HepG2 (cell line): ENCODE data around the gene NISCH. TPM values are rescaled to one million over a fixed set of nuclear protein-coding genes. Genes with fewer than 3 reads are reported as not detected.

ENCODE experiments used
- ARID2 ChIP-seq: sonication (generic); formaldehyde crosslinking; IDR thresholded peaks from 2 replicates; pipeline ENCODE4 v1.8.1; 2022; ENCODE audit warnings: mild to moderate bottlenecking, missing genetic modification reagents, borderline replicate concordance
- CREM ChIP-seq, 2 experiments: sonication (generic) in 1 of 2; formaldehyde crosslinking in 1 of 2; IDR thresholded peaks; 2 replicates each; pipeline versions ENCODE4 v1.4.0 to v1.6.1; 2016 to 2020; ENCODE audit warnings: antibody characterized with exemption in 1 of 2, mild to moderate bottlenecking in 1 of 2, missing genetic modification reagents in 1 of 2
- HCFC1 ChIP-seq: fragments of 150-350 bp; IDR thresholded peaks from 2 replicates; pipeline ENCODE4 v1.6.1; 2014; ENCODE audit warnings: low read depth, low read length
- KMT2A ChIP-seq: sonication (generic); formaldehyde crosslinking; IDR thresholded peaks from 2 replicates; pipeline ENCODE4 v1.4.0; 2020; ENCODE audit warnings: missing genetic modification reagents
- MIER3 ChIP-seq: IDR thresholded peaks from 2 replicates; pipeline ENCODE4 v1.6.1; 2016; ENCODE audit warnings: missing compliant biosample characterization, borderline replicate concordance
- NPAS2 ChIP-seq: sonication (generic); formaldehyde crosslinking; IDR thresholded peaks from 2 replicates; pipeline ENCODE4 v1.8.0; 2022; ENCODE audit warnings: mild to moderate bottlenecking, missing genetic modification reagents, borderline replicate concordance
- NRL ChIP-seq: sonication (generic); formaldehyde crosslinking; IDR thresholded peaks from 2 replicates; pipeline ENCODE4 v1.5.0; 2020; ENCODE audit warnings: missing genetic modification reagents, mild to moderate bottlenecking, moderate library complexity, borderline replicate concordance
- PPARG ChIP-seq: conservative IDR thresholded peaks from 2 replicates; pipeline ENCODE4 v1.6.1; 2016; ENCODE audit warnings: missing biosample characterization, missing genetic modification reagents
- RARG ChIP-seq: sonication (generic); formaldehyde crosslinking; IDR thresholded peaks from 2 replicates; pipeline ENCODE4 v1.4.0; 2020; ENCODE audit warnings: low read depth, mild to moderate bottlenecking, missing genetic modification reagents
- SKI ChIP-seq: fragments of 450-650 bp; IDR thresholded peaks from one replicate; pipeline ENCODE4 v1.6.1; 2018; ENCODE audit warnings: mild to moderate bottlenecking; ENCODE audit not compliant: partially characterized antibody
- TARDBP ChIP-seq: sonication (generic); formaldehyde crosslinking; IDR thresholded peaks from 2 replicates; pipeline ENCODE4 v1.8.0; 2022; ENCODE audit warnings: mild to moderate bottlenecking, missing genetic modification reagents
- ZNF274 ChIP-seq: sonication (generic); formaldehyde crosslinking; IDR thresholded peaks from 2 replicates; pipeline ENCODE4 v1.5.1; 2020; ENCODE audit warnings: mild to moderate bottlenecking, missing genetic modification reagents
- ZNF446 ChIP-seq: sonication (generic); formaldehyde crosslinking; IDR thresholded peaks from 2 replicates; pipeline ENCODE4 v1.5.0; 2020; ENCODE audit warnings: mild to moderate bottlenecking, missing genetic modification reagents
- ZNF616 ChIP-seq: sonication (generic); formaldehyde crosslinking; IDR thresholded peaks from 2 replicates; pipeline ENCODE4 v1.5.0; 2020; ENCODE audit warnings: low read depth, mild to moderate bottlenecking, missing genetic modification reagents
- ZNF629 ChIP-seq: sonication (generic); formaldehyde crosslinking; conservative IDR thresholded peaks from 2 replicates; pipeline ENCODE4 v1.5.0; 2020; ENCODE audit warnings: missing genetic modification reagents
- polyA plus RNA-seq, 8 experiments: library from polyadenylated mRNA; depleted of rRNA in 3 of 8; stranded (reverse) in 7 of 8; unstranded in 1 of 8; fragments of >200 nt; fragmentation: Illumina TruSeq in 4 of 8; extraction: Trizol in 4 of 8; gene quantifications; 2 replicates each; pipeline versions ENCODE4 v1.2.1 to v1.2.3, GENCODE V29; 2011 to 2016; ENCODE audit warnings: low read depth in 4 of 8, missing spikeins in 1 of 8, mixed read lengths in 1 of 8; ENCODE audit not compliant: insufficient read depth in 1 of 8
- total RNA-seq, 5 experiments: library from RNA; depleted of rRNA; stranded (reverse); fragments of >200 nt; fragmentation: Illumina TruSeq; extraction: Trizol; gene quantifications; 2 replicates each; pipeline ENCODE4 v1.2.3, GENCODE V29; 2016; ENCODE audit warnings: low read depth in 1 of 5
- TF ChIP-seq, protein P1 (sequence below): sonication (generic); formaldehyde crosslinking; IDR thresholded peaks from 2 replicates; pipeline ENCODE4 v1.9.0; 2022; ENCODE audit warnings: missing genetic modification reagents, mild to moderate bottlenecking, borderline replicate concordance
- TF ChIP-seq, protein P2 (sequence below): sonication (generic); formaldehyde crosslinking; conservative IDR thresholded peaks from 2 replicates; pipeline ENCODE4 v1.5.0; 2020; ENCODE audit warnings: missing genetic modification reagents
- TF ChIP-seq, protein P3 (sequence below): sonication (generic); formaldehyde crosslinking; IDR thresholded peaks from 2 replicates; pipeline ENCODE4 v1.4.0; 2020; ENCODE audit warnings: low read depth, mild to moderate bottlenecking, missing genetic modification reagents
- TF ChIP-seq, protein P4 (sequence below): IDR thresholded peaks from 2 replicates; pipeline ENCODE4 v1.6.1; 2016; ENCODE audit warnings: missing compliant biosample characterization, missing genetic modification reagents, borderline replicate concordance
- TF ChIP-seq, protein P5 (sequence below): IDR thresholded peaks from 2 replicates; pipeline ENCODE4 v1.6.1; 2016; ENCODE audit warnings: low read depth
- TF ChIP-seq, protein P6 (sequence below): sonication (generic); formaldehyde crosslinking; IDR thresholded peaks from 2 replicates; pipeline ENCODE4 v1.5.0; 2020; ENCODE audit warnings: missing genetic modification reagents

The NISCH gene
- total and polyA plus RNA-seq, 2 of the 13 experiments (the other 11 are each of a cell fraction or from before 2014, with no cell fraction given), result 27.0 to 47.6 TPM

DNA sequence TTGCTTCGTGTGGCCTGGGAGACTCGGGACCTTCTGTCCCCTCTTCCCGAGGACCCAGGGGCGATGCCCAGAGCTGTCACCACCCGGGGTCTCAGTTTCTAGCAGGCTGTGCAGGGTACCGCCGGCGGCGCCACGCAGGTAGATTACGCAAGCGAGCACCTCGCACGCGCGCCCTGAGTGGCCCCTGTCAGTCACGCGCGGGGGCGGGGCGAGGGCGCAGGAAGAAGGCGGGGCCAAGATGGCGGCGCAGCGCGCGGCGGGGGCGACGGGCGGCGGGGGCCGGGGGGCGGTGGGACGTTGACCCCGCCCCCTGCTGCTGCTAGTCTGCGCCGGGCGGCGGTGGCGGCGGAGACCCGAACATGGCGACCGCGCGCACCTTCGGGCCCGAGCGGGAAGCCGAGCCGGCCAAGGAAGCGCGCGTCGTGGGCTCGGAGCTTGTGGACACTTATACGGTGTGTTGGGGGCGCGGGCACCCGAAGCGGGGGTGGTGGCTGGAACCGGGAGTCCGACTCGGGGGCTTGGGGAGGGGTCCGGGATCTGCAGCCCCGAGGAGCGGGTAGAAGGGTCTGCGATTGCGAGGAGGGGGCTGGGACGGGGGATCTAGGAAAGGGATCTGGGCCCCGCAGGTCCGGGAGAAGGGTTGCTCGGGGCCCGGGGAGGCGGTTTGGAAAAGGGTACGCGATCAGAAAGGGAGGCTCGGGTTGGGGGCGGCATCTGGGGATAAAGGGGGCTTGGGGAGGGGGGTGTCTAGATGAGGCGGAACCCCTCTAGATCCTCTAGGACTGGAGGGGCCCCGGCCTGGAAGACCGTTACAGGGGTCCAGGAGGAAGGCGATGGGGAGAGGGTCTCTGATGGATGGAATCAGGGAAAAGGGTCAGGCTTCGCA lies at the start of gene NISCH (continued):
- TF ChIP-seq, protein P1, sequence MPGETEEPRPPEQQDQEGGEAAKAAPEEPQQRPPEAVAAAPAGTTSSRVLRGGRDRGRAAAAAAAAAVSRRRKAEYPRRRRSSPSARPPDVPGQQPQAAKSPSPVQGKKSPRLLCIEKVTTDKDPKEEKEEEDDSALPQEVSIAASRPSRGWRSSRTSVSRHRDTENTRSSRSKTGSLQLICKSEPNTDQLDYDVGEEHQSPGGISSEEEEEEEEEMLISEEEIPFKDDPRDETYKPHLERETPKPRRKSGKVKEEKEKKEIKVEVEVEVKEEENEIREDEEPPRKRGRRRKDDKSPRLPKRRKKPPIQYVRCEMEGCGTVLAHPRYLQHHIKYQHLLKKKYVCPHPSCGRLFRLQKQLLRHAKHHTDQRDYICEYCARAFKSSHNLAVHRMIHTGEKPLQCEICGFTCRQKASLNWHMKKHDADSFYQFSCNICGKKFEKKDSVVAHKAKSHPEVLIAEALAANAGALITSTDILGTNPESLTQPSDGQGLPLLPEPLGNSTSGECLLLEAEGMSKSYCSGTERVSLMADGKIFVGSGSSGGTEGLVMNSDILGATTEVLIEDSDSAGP, result no peak
- TF ChIP-seq NRL (no peak), ZNF616 (CRISPR knock-in tag) (0 out of 2 replicates have a peak, but pooled peaks have one; percentile 69), PPARG (CRISPR knock-in tag) (no peak; the same call in 1 of the 2 replicates), NPAS2 (CRISPR knock-in tag) (no peak), ZNF629 (CRISPR knock-in tag) (no peak; the same call in 1 of the 2 replicates), TARDBP (CRISPR knock-in tag) (peak; percentile 53; the same call in 1 of the 2 replicates), ARID2 (CRISPR knock-in tag) (no peak), ZNF274 (CRISPR knock-in tag) (0 out of 2 replicates have a peak, but pooled peaks have one; percentile 24), KMT2A (CRISPR knock-in tag) (no peak), CREM (IDR thresholded peaks at IDR 0.05) (no peak), CREM (CRISPR knock-in tag; IDR thresholded peaks at IDR 0.05) (no peak), ZNF446 (CRISPR knock-in tag) (no peak), MIER3 (CRISPR knock-in tag) (peak; percentile 69; the same call in 1 of the 2 replicates), RARG (CRISPR knock-in tag) (no peak), SKI (no peak), HCFC1 (no peak)
- TF ChIP-seq, protein P2, sequence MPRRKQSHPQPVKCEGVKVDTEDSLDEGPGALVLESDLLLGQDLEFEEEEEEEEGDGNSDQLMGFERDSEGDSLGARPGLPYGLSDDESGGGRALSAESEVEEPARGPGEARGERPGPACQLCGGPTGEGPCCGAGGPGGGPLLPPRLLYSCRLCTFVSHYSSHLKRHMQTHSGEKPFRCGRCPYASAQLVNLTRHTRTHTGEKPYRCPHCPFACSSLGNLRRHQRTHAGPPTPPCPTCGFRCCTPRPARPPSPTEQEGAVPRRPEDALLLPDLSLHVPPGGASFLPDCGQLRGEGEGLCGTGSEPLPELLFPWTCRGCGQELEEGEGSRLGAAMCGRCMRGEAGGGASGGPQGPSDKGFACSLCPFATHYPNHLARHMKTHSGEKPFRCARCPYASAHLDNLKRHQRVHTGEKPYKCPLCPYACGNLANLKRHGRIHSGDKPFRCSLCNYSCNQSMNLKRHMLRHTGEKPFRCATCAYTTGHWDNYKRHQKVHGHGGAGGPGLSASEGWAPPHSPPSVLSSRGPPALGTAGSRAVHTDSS (CRISPR knock-in tag), result no peak
- TF ChIP-seq, protein P3, sequence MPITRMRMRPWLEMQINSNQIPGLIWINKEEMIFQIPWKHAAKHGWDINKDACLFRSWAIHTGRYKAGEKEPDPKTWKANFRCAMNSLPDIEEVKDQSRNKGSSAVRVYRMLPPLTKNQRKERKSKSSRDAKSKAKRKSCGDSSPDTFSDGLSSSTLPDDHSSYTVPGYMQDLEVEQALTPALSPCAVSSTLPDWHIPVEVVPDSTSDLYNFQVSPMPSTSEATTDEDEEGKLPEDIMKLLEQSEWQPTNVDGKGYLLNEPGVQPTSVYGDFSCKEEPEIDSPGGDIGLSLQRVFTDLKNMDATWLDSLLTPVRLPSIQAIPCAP (CRISPR knock-in tag), result no peak
- TF ChIP-seq, protein P4, sequence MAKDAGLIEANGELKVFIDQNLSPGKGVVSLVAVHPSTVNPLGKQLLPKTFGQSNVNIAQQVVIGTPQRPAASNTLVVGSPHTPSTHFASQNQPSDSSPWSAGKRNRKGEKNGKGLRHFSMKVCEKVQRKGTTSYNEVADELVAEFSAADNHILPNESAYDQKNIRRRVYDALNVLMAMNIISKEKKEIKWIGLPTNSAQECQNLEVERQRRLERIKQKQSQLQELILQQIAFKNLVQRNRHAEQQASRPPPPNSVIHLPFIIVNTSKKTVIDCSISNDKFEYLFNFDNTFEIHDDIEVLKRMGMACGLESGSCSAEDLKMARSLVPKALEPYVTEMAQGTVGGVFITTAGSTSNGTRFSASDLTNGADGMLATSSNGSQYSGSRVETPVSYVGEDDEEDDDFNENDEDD (CRISPR knock-in tag), result peak; percentile 61; the same call in 1 of the 2 replicates
- TF ChIP-seq, protein P5, sequence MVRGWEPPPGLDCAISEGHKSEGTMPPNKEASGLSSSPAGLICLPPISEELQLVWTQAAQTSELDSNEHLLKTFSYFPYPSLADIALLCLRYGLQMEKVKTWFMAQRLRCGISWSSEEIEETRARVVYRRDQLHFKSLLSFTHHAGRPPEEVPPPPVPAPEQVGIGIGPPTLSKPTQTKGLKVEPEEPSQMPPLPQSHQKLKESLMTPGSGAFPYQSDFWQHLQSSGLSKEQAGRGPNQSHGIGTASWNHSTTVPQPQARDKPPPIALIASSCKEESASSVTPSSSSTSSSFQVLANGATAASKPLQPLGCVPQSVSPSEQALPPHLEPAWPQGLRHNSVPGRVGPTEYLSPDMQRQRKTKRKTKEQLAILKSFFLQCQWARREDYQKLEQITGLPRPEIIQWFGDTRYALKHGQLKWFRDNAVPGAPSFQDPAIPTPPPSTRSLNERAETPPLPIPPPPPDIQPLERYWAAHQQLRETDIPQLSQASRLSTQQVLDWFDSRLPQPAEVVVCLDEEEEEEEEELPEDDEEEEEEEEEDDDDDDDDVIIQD (CRISPR knock-in tag), result no peak
- TF ChIP-seq, protein P6, sequence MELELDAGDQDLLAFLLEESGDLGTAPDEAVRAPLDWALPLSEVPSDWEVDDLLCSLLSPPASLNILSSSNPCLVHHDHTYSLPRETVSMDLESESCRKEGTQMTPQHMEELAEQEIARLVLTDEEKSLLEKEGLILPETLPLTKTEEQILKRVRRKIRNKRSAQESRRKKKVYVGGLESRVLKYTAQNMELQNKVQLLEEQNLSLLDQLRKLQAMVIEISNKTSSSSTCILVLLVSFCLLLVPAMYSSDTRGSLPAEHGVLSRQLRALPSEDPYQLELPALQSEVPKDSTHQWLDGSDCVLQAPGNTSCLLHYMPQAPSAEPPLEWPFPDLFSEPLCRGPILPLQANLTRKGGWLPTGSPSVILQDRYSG (CRISPR knock-in tag), result no peak
